MM.1S (cell line): Measurements from ENCODE around the gene FBXL7.

Source experiments
- DNase-seq: peaks from one replicate; pipeline ENCODE4 v3.0.0-alpha.2; 2015
- H2AFZ ChIP-seq: fragments of 300-600 bp; sonication (generic); 2 replicates; pipeline ENCODE4 v1.6.0; 2016; ENCODE audit warnings: antibody characterized with exemption, low read length
- H3F3A ChIP-seq: fragments of 300-600 bp; sonication (generic); 2 replicates; pipeline ENCODE4 v1.6.1; 2016; ENCODE audit warnings: mild to moderate bottlenecking, antibody characterized with exemption, low read length, moderate library complexity, mixed read lengths; ENCODE audit not compliant: insufficient read depth
- H3K27ac ChIP-seq: fragments of 300-600 bp; sonication (generic); 2 replicates; pipeline ENCODE4 v1.5.1; 2016; ENCODE audit warnings: mild to moderate bottlenecking, low read length
- H3K27me3 ChIP-seq: fragments of 300-600 bp; sonication (generic); replicated peaks from 2 replicates; pipeline ENCODE4 v1.6.0; 2016; ENCODE audit warnings: low read length; ENCODE audit not compliant: insufficient read depth
- H3K36me3 ChIP-seq: fragments of 300-600 bp; sonication (generic); replicated peaks from 2 replicates; pipeline ENCODE4 v1.6.1; 2016; ENCODE audit warnings: mild to moderate bottlenecking, low read length, mixed read lengths; ENCODE audit not compliant: insufficient read depth
- H3K4me1 ChIP-seq: fragments of 300-600 bp; sonication (generic); 2 replicates; pipeline ENCODE4 v1.6.1; 2016; ENCODE audit warnings: low read length, mixed read lengths
- H3K4me2 ChIP-seq: fragments of 300-600 bp; sonication (generic); 2 replicates; pipeline ENCODE4 v1.6.0; 2016; ENCODE audit warnings: low read depth, low read length
- H3K4me3 ChIP-seq: fragments of 300-600 bp; sonication (generic); 2 replicates; pipeline ENCODE4 v1.5.1; 2016; ENCODE audit warnings: low read length, mixed read lengths
- H3K79me2 ChIP-seq: fragments of 300-600 bp; sonication (generic); 2 replicates; pipeline ENCODE4 v1.6.1; 2016; ENCODE audit warnings: mixed run types, low read length, mixed read lengths
- H3K9ac ChIP-seq: fragments of 300-600 bp; sonication (generic); 2 replicates; pipeline ENCODE4 v1.6.1; 2016; ENCODE audit warnings: low read length, mixed read lengths
- H3K9me2 ChIP-seq: fragments of 300-600 bp; sonication (generic); replicated peaks from 2 replicates; pipeline ENCODE4 v1.6.1; 2016; ENCODE audit warnings: mild to moderate bottlenecking, low read length, mixed read lengths; ENCODE audit not compliant: insufficient read depth
- H3K9me3 ChIP-seq: fragments of 300-600 bp; sonication (generic); replicated peaks from 2 replicates; pipeline ENCODE4 v1.6.1; 2016; ENCODE audit warnings: mild to moderate bottlenecking, low read length, mixed read lengths; ENCODE audit not compliant: insufficient read depth
- H4K20me1 ChIP-seq: fragments of 300-600 bp; sonication (generic); 2 replicates; pipeline ENCODE4 v1.6.1; 2016; ENCODE audit warnings: mild to moderate bottlenecking, low read length, moderate library complexity, mixed read lengths; ENCODE audit not compliant: insufficient read depth
- EZH2 ChIP-seq: fragments of 300-600 bp; sonication (generic); optimal IDR thresholded peaks from 2 replicates; pipeline ENCODE3; 2017; ENCODE audit warnings: low read depth, mild to moderate bottlenecking, antibody characterized with exemption, low read length, mixed read lengths
- EZH2phosphoT487 ChIP-seq: fragments of 300-600 bp; sonication (generic); IDR thresholded peaks from 2 replicates; pipeline ENCODE4 v1.6.1; 2018; ENCODE audit warnings: antibody characterized with exemption, low read length
- TF ChIP-seq, protein P1 (sequence below): fragments of 300-600 bp; sonication (generic); IDR thresholded peaks from 2 replicates; pipeline ENCODE4 v1.5.1; 2016; ENCODE audit warnings: antibody characterized with exemption, low read length, mixed read lengths

FBXL7 gene

DNA sequence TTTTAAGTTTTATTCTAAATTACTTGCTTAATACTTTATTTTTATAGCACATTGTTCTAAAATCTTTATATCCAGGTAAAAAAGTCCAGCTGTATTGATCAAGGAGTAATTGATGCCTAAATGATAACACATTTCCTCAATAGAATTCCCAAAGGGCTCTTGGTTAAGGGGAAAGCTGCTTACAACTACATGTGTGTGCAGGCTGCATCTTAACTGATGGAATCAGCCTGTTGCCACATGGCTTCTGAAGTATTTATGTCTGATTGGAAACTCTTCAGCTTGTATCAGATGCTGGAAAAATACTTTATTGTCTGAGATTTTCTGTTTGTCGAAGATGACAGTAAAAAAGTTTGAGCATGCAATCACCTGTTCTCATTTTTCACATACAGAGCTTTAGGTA lies 182.6 kb downstream of the FBXL7 start:
- Histone ChIP-seq H3K36me3 (no peaks in the 10 kb centered on the region), H3K4me1 (no peaks in the 10 kb centered on the region), H4K20me1 (no peaks in the 10 kb centered on the region), H3K4me3 (no peak overlapping the region), H3K79me2 (peaks cover 39% of the 10 kb centered on the region), H3K9ac (no peak overlapping the region), H2AFZ (no peak overlapping the region), H3K27ac (no peak overlapping the region), H3K27me3 (no peaks in the 10 kb centered on the region), H3K9me2 (no peaks in the 10 kb centered on the region), H3K9me3 (no peaks in the 10 kb centered on the region), H3K4me2 (no peak overlapping the region), H3F3A (no peaks in the 10 kb centered on the region)
- TF ChIP-seq EZH2 (no peak), EZH2phosphoT487 (no peak)
- TF ChIP-seq, protein P1, sequence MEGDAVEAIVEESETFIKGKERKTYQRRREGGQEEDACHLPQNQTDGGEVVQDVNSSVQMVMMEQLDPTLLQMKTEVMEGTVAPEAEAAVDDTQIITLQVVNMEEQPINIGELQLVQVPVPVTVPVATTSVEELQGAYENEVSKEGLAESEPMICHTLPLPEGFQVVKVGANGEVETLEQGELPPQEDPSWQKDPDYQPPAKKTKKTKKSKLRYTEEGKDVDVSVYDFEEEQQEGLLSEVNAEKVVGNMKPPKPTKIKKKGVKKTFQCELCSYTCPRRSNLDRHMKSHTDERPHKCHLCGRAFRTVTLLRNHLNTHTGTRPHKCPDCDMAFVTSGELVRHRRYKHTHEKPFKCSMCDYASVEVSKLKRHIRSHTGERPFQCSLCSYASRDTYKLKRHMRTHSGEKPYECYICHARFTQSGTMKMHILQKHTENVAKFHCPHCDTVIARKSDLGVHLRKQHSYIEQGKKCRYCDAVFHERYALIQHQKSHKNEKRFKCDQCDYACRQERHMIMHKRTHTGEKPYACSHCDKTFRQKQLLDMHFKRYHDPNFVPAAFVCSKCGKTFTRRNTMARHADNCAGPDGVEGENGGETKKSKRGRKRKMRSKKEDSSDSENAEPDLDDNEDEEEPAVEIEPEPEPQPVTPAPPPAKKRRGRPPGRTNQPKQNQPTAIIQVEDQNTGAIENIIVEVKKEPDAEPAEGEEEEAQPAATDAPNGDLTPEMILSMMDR, result no peak
- no peak for DNase-seq

DNA sequence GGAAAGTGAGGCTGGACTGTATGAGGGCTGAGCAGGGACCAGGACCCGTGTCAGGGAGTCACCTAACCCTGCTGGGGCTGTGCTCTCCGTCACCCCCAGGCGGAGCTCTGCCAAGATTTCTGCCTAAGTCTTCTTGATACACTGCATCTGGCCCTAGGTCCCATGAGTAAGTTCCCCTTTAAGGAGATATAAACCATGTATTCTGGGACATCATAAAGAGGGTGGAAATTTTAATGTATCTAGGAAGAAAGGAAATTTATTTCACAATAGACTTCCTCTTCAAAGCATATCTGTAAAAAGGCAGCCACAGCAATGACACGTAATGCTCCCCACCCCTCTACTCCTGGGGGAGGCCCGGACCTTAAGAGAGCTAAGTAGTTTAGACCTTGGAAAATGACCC lies 183.4 kb downstream of the FBXL7 start:
- H3K9me3 ChIP-seq, result no peaks in the 10 kb centered on the region
- H2AFZ ChIP-seq, result no peak overlapping the region
- H3K36me3 ChIP-seq, result no peaks in the 10 kb centered on the region
- H3K4me1 ChIP-seq, result no peaks in the 10 kb centered on the region
- no peak overlapping the region for H3K4me2 ChIP-seq
- H4K20me1 ChIP-seq, result no peaks in the 10 kb centered on the region
- H3K9me2 ChIP-seq, result no peaks in the 10 kb centered on the region
- TF ChIP-seq, protein P1, result no peak
- TF ChIP-seq EZH2phosphoT487 (no peak), EZH2 (no peak)
- H3F3A ChIP-seq, result no peaks in the 10 kb centered on the region
- no peak for DNase-seq
- no peak overlapping the region for H3K27ac ChIP-seq
- H3K27me3 ChIP-seq, result no peaks in the 10 kb centered on the region
- H3K79me2 ChIP-seq, result peaks cover 38% of the 10 kb centered on the region
- H3K4me3 ChIP-seq, result no peak overlapping the region
- no peak overlapping the region for H3K9ac ChIP-seq

DNA sequence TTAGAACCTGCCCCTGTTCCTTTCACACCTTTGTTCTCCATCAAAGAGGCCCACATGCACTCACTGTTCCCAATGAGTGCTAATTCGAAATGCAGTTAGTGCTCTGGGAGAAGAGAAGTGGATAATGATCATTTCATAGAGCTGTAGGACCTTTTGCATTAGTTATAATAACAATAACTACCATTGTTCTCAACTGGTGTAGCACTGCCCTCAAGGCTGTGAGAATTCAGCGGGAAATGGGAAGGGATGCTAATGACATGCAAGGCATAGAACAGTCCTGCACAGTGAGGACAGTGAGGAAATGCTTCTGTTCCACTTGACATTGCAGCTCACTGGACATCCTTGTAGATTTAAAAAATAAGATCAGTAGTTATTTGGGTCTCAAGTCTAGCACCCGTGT lies 187.4 kb downstream of the FBXL7 start:
- Histone ChIP-seq H3K79me2 (peaks cover 47% of the 10 kb centered on the region), H3K36me3 (no peaks in the 10 kb centered on the region), H3K4me3 (no peak overlapping the region), H3K27ac (no peak overlapping the region), H2AFZ (no peak overlapping the region), H3K9me3 (no peaks in the 10 kb centered on the region), H3K9me2 (no peaks in the 10 kb centered on the region), H3K9ac (no peak overlapping the region), H3K4me1 (no peaks in the 10 kb centered on the region), H4K20me1 (no peaks in the 10 kb centered on the region), H3K27me3 (no peaks in the 10 kb centered on the region), H3F3A (no peaks in the 10 kb centered on the region), H3K4me2 (no peak overlapping the region)
- TF ChIP-seq, protein P1, result no peak
- no peak for DNase-seq
